Right atrium auricular region (tissue), 2 donors: Measurements from ENCODE around the gene FURIN. TPM values are rescaled to one million over a fixed set of nuclear protein-coding genes. Genes with fewer than 3 reads are reported as not detected.

Source experiments
- DNase-seq: peaks from one replicate; pipeline ENCODE4 v3.0.0-alpha.2; 2019; ENCODE audit warnings: low spot score
- H3K27ac ChIP-seq, 2 donors: fragments of 200-600 bp; sonication (generic); 1 replicate in 1 of 2; 2 replicates in 1 of 2; pipeline ENCODE4 v1.5.1; 2016 to 2019
- H3K27me3 ChIP-seq, 2 donors: fragments of 200-600 bp; sonication (generic); one replicate each; pipeline versions ENCODE4 v1.5.1 to v1.6.0; 2017 to 2019
- H3K36me3 ChIP-seq: fragments of 200-600 bp; sonication (generic); one replicate; pipeline ENCODE4 v1.5.1; 2016
- H3K4me1 ChIP-seq, 2 donors: fragments of 200-600 bp; sonication (generic); one replicate each; pipeline versions ENCODE4 v1.5.1 to v1.6.0; 2017 to 2019
- H3K4me3 ChIP-seq, 2 donors: fragments of 200-600 bp; sonication (generic); 1 replicate in 1 of 2; 2 replicates in 1 of 2; pipeline ENCODE4 v1.5.1; 2017 to 2019; ENCODE audit warnings: mild to moderate bottlenecking in 1 of 2, moderate library complexity in 1 of 2
- H3K9me3 ChIP-seq, 2 donors: fragments of 200-600 bp; sonication (generic); one replicate each; pipeline ENCODE4 v1.5.1; 2019
- total RNA-seq, 2 donors: library from RNA; depleted of rRNA; stranded (reverse); fragments of >200 nt; gene quantifications; one replicate each; pipeline ENCODE4 v1.1.0, GENCODE V29; 2016
- TF ChIP-seq, protein P1 (sequence below), 2 donors: fragments of 200-600 bp; sonication (generic); IDR thresholded peaks; one replicate each; pipeline ENCODE4 v1.5.1; 2019; ENCODE audit warnings: antibody characterized with exemption in 2 of 2

FURIN gene
- total RNA-seq, 2 donors from 2014 or later: 57.1 to 82.8 TPM

DNA sequence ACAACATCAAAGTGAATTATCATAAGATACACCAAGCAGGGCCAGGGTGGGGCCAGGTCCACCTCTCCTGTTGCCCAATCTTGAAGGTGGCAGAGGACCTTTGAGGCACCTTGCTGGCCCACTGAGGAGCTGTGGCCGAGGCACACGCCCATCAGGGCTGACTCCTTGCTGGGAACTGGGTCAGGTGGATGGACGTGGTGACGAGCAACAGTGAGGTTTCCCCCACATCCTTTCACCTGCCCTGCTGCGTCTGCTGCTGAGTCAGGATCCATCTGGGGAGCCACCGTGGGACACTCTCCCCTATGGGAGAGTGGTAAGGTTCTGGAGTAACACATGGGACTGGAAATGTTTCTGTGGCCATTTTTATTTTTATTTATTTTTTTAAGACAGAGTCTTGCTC is 17.3 kb upstream of the FURIN start:
- Histone ChIP-seq H3K4me3 (no peak overlapping the region), H3K27ac (no peak overlapping the region), H3K27me3 (no peaks in the 10 kb centered on the region), H3K4me1 (no peaks in the 10 kb centered on the region), H3K9me3 (no peaks in the 10 kb centered on the region), H3K36me3 (no peaks in the 10 kb centered on the region)
- TF ChIP-seq, protein P1, sequence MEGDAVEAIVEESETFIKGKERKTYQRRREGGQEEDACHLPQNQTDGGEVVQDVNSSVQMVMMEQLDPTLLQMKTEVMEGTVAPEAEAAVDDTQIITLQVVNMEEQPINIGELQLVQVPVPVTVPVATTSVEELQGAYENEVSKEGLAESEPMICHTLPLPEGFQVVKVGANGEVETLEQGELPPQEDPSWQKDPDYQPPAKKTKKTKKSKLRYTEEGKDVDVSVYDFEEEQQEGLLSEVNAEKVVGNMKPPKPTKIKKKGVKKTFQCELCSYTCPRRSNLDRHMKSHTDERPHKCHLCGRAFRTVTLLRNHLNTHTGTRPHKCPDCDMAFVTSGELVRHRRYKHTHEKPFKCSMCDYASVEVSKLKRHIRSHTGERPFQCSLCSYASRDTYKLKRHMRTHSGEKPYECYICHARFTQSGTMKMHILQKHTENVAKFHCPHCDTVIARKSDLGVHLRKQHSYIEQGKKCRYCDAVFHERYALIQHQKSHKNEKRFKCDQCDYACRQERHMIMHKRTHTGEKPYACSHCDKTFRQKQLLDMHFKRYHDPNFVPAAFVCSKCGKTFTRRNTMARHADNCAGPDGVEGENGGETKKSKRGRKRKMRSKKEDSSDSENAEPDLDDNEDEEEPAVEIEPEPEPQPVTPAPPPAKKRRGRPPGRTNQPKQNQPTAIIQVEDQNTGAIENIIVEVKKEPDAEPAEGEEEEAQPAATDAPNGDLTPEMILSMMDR (IDR thresholded peaks at IDR 0.05): no peak
- no peak for DNase-seq

DNA sequence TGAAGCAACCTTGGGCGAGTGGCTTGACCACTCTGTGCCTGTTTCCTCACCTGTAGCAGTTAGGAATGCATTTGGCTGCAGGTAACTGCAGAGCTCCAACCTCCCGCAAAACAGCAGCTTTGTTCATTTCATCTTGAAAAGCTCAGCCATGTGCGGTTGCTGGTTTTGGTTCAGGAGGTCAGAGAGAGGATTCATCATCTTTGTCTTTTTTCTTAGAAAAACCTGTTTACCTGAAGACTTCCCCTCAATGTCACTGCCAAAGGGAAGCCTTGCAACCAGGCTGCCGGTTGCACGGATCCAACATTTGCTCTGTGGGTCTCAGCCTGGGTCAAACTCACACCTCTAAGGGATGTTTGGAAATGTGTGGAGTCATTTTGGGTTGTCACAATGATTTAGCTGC is 16.4 kb upstream of the FURIN start:
- Histone ChIP-seq H3K4me3 (no peak overlapping the region), H3K27me3 (no peaks in the 10 kb centered on the region), H3K9me3 (no peaks in the 10 kb centered on the region), H3K27ac (no peak overlapping the region), H3K36me3 (no peaks in the 10 kb centered on the region), H3K4me1 (no peaks in the 10 kb centered on the region)
- TF ChIP-seq, protein P1 (IDR thresholded peaks at IDR 0.05): no peak
- no peak for DNase-seq

DNA sequence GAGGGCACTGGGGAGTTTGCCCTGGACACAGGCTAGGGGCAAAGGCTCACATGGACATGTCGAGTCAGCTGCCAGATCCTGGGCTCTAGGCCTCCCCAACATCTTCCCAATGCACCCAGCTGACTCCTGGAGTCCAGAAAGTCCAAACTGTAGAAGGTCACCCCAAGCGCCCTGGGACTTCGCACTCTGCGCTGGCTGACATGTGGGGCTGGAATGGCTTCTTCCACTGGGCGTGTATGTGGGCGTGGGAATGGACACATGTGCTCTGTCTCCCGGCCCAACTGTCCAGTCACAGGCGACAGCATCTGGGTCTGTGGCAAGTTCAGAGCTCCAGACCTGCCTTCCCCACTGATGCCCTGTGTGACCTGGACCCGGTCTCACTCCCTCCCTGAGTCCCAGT is 13.2 kb upstream of the FURIN start:
- no peaks in the 10 kb centered on the region for H3K36me3 ChIP-seq
- TF ChIP-seq, protein P1 (IDR thresholded peaks at IDR 0.05): no peak
- no peak overlapping the region for H3K27ac ChIP-seq
- no peaks in the 10 kb centered on the region for H3K9me3 ChIP-seq
- H3K27me3 ChIP-seq: no peaks in the 10 kb centered on the region
- DNase-seq: no peak
- no peak overlapping the region for H3K4me3 ChIP-seq
- peaks cover 0 to 10% of the 10 kb centered on the region in 2 donors for H3K4me1 ChIP-seq

DNA sequence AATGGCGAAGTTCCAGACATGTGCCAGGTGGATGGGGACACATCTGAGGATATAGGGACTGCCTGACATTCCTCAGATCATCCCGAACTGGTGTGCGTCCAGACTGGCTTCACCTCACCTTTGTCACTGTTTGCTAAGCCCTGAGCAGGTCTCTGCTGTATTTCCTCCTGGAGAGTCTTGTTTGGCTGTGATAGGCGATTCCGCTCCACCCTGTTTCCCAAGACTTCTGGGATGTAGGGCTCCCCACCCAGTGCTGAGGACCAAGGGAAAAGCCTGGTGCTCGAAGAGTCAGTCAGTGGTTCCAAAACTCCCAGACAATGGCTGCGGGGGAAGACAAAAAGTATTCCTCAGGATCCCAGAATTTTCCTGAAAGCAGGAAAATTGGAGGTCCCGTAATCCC is 11.1 kb upstream of the FURIN start:
- no peak for DNase-seq
- H3K27me3 ChIP-seq: no peaks in the 10 kb centered on the region
- H3K27ac ChIP-seq: no peak overlapping the region
- H3K4me3 ChIP-seq: no peak overlapping the region
- TF ChIP-seq, protein P1 (IDR thresholded peaks at IDR 0.05): no peak
- H3K9me3 ChIP-seq: no peaks in the 10 kb centered on the region
- H3K4me1 ChIP-seq: peaks cover 0 to 14% of the 10 kb centered on the region in 2 donors
- no peaks in the 10 kb centered on the region for H3K36me3 ChIP-seq

DNA sequence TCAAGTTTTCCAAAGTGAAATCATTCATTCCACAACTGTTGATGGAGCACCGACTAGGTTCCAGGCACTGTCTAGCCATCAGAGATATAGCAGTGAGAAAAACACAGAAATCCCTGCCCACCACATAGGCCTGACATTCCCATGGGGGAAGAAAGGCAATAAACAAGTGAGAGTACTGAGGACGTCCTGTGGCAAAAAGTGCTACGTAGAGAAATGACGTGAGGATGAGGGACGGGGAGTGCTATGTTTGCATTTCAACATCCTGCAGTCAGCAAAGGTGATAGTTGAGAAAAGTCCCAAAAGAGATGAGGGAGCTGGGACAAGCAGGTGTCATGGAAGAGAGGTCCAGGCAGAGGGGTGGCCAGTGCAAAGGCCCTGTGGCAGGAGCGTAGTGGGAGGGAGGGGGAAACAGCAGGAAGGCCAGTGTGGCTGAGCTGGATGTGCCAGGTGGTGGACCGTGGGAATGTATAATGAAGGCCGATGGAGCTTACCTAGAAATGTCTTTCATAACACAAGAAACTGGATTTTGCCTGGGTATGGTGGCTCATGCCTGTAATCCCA is 10.4 kb upstream of the FURIN start:
- Histone ChIP-seq H3K4me1 (peaks cover 0 to 17% of the 10 kb centered on the region in 2 donors), H3K4me3 (no peak overlapping the region), H3K27me3 (no peaks in the 10 kb centered on the region), H3K36me3 (no peaks in the 10 kb centered on the region), H3K27ac (no peak overlapping the region), H3K9me3 (no peaks in the 10 kb centered on the region)
- DNase-seq: peak; percentile 46
- TF ChIP-seq, protein P1 (IDR thresholded peaks at IDR 0.05): no peak
